ENCODE data around the gene WDR83.

GRCh38 chr19:12722566-12723380, 56.2 kb downstream of the WDR83 start:
- no peak for TF ChIP-seq ZBTB48 (tag by site-specific recombination; IDR thresholded peaks at IDR 0.05)
- no peak for TF ChIP-seq CTCF (tag by site-specific recombination; IDR thresholded peaks at IDR 0.05)
- no peak for TF ChIP-seq ZBTB49 (tag by site-specific recombination; IDR thresholded peaks at IDR 0.05; ENCODE audit: low read depth)
- no peak for TF ChIP-seq ZBTB7A (tag by site-specific recombination; IDR thresholded peaks at IDR 0.05; ENCODE audit: low read depth)
- 0 out of 2 replicates have a peak, but pooled peaks have one; percentile 38 for TF ChIP-seq ZBTB1 (tag by site-specific recombination; IDR thresholded peaks at IDR 0.05)
- no peak for TF ChIP-seq ZNF488 (tag by site-specific recombination; IDR thresholded peaks at IDR 0.05)
- TF ChIP-seq SETDB1 (IDR thresholded peaks at IDR 0.05; ENCODE audit: insufficient read length, low read length) = no peak
- no peak for TF ChIP-seq KLF10 (tag by site-specific recombination; IDR thresholded peaks at IDR 0.05)
- no peak for TF ChIP-seq ZNF174 (tag by site-specific recombination; IDR thresholded peaks at IDR 0.05)

Data from HEK293 (cell line).